Measurements from ENCODE around the gene KCNA4. TPM values are rescaled to one million over a fixed set of nuclear protein-coding genes. Genes with fewer than 3 reads are reported as not detected.
"Not testable (repeated sequence)": the region's sequence is repeated elsewhere in the genome, so short reads cannot be mapped to it uniquely, and the experiment has no call there.

The KCNA4 gene
- total RNA-seq, 1 experiment from 2014 or later = not detected

- BruUV-seq (replicated peaks) = no TSS peak
- TF ChIP-seq CTCF (conservative IDR thresholded peaks at IDR 0.05) = no peak
- TF ChIP-seq EZH2 (IDR thresholded peaks at IDR 0.05; ENCODE audit: low read depth) = no peak
- Histone ChIP-seq H3K36me3 (ENCODE audit: low read depth) (no peaks in the 10 kb centered on the region), H3K79me2 (ENCODE audit: low read depth) (no peaks in the 10 kb centered on the region), H3K27ac (no peak overlapping the region), H3F3A (ENCODE audit: insufficient read depth, low read depth) (no peaks in the 10 kb centered on the region), H3K27me3 (ENCODE audit: insufficient read depth, low read depth) (peaks cover 29% of the 10 kb centered on the region), H3K9me3 (ENCODE audit: insufficient read depth, low read depth) (no peaks in the 10 kb centered on the region), H3K4me1 (replicated peaks; ENCODE audit: insufficient read depth) (no peaks in the 10 kb centered on the region), H4K20me1 (ENCODE audit: insufficient read depth) (no peaks in the 10 kb centered on the region), H3K9me2 (ENCODE audit: insufficient read depth) (no peaks in the 10 kb centered on the region), H3K4me3 (no peak overlapping the region), H2AFZ (no peak overlapping the region), H3K4me2 (no peak overlapping the region)
- POLR2A ChIA-PET (ENCODE audit: unreplicated experiment) = no interaction called here
- CTCF ChIA-PET = no interaction called here
- DNase-seq = no peak
- intact Hi-C loops (cut with micrococcal nuclease; ENCODE audit: unreplicated experiment) = no loop called here
These were observed 38.3 kb downstream of the KCNA4 start for GRCh38 chr11:29978549-29978948.

DNA sequence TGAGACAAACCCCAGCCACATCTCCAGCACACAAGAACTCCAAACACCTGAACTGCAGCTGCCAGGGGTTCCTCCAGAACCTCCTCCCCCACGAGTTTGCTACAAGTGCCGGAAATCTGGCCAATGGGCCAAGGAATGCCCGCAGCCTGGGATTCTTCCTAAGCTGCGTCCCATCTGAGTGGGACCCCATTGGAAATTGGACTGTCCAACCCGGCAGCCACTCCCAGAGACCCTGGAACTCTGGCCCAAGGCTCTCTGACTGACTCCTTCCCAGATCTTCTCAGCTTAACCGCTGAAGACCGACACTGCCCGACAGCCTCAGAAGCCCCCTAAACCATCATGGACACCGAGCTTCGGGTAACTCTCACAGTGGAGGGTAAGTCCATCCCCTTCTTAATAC is 41.2 kb downstream of the KCNA4 start:
- peaks cover 32% of the 10 kb centered on the region for H3K27me3 ChIP-seq (ENCODE audit: insufficient read depth, low read depth)
- H3K36me3 ChIP-seq (ENCODE audit: low read depth); H3K9me2 ChIP-seq (ENCODE audit: insufficient read depth); H3K4me3 ChIP-seq; POLR2A ChIA-PET (ENCODE audit: unreplicated experiment); CTCF ChIA-PET; H4K20me1 ChIP-seq (ENCODE audit: insufficient read depth); intact Hi-C loops (cut with micrococcal nuclease; ENCODE audit: unreplicated experiment); H3K79me2 ChIP-seq (ENCODE audit: low read depth); H3K4me2 ChIP-seq; H3K27ac ChIP-seq; DNase-seq; BruUV-seq (replicated peaks); H3K4me1 ChIP-seq (replicated peaks; ENCODE audit: insufficient read depth); H3F3A ChIP-seq (ENCODE audit: insufficient read depth, low read depth); H2AFZ ChIP-seq; H3K9me3 ChIP-seq (ENCODE audit: insufficient read depth, low read depth): not testable (repeated sequence)

DNA sequence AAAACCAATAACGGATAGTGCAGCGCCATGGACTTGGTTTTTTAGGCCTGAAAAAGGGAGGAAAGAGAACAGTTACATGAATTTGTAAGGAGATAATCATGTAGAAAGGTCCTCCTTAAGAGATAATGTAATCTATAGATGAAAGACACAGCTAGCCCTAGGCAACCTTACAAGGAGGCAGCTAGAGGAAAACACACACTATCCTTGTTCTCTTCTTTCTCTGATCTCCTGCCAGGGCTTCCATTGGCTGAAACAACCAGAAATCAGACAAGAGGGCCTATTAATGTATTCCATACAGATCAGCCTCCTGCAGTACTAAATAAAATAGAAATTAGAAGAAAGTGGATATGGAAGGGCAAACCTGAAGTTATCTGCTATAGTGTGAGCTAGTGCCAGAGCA is 53.0 kb downstream of the KCNA4 start:
- Histone ChIP-seq H3K4me3 (no peak overlapping the region), H3K9me3 (ENCODE audit: insufficient read depth, low read depth) (no peaks in the 10 kb centered on the region), H3K9me2 (ENCODE audit: insufficient read depth) (no peaks in the 10 kb centered on the region), H3K27me3 (ENCODE audit: insufficient read depth, low read depth) (no peaks in the 10 kb centered on the region), H3K4me1 (replicated peaks; ENCODE audit: insufficient read depth) (no peaks in the 10 kb centered on the region), H4K20me1 (ENCODE audit: insufficient read depth) (no peaks in the 10 kb centered on the region), H3K79me2 (ENCODE audit: low read depth) (no peaks in the 10 kb centered on the region), H3K4me2 (no peak overlapping the region), H3K27ac (no peak overlapping the region), H3K36me3 (ENCODE audit: low read depth) (no peaks in the 10 kb centered on the region), H3F3A (ENCODE audit: insufficient read depth, low read depth) (no peaks in the 10 kb centered on the region), H2AFZ (no peak overlapping the region)
- no TSS peak for BruUV-seq (replicated peaks)
- intact Hi-C loops (cut with micrococcal nuclease; ENCODE audit: unreplicated experiment) = no loop called here
- no peak for TF ChIP-seq EZH2 (IDR thresholded peaks at IDR 0.05; ENCODE audit: low read depth)
- TF ChIP-seq CTCF (conservative IDR thresholded peaks at IDR 0.05) = no peak
- CTCF ChIA-PET = no interaction called here
- no peak for DNase-seq
- POLR2A ChIA-PET (ENCODE audit: unreplicated experiment) = no interaction called here

DNA sequence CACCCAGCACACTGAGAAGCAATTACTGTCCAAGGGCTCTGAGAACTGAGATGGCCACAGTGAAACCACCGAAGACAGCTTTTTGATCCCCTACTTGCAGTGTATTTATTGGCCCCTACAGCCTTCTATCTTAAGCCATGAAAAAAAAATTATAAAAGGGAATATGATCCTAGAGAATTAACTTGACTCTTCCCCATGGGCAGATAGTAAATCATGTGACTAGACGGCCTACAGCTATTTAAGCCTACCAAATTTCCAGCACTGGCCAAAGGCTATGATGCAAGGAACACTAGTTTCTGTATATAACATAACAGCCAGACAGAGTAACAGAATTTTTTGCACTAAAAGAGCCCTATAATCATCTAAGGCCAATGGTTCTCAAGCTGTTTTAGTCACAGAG is 53.8 kb downstream of the KCNA4 start:
- CTCF ChIA-PET = no interaction called here

More for the DNA sequence above, 53.8 kb downstream of the KCNA4 start:
- no peak for DNase-seq
- Histone ChIP-seq H4K20me1 (ENCODE audit: insufficient read depth) (no peaks in the 10 kb centered on the region), H3K27me3 (ENCODE audit: insufficient read depth, low read depth) (no peaks in the 10 kb centered on the region), H3K9me2 (ENCODE audit: insufficient read depth) (no peaks in the 10 kb centered on the region), H3F3A (ENCODE audit: insufficient read depth, low read depth) (no peaks in the 10 kb centered on the region), H3K9me3 (ENCODE audit: insufficient read depth, low read depth) (no peaks in the 10 kb centered on the region), H3K4me2 (no peak overlapping the region), H3K4me1 (replicated peaks; ENCODE audit: insufficient read depth) (no peaks in the 10 kb centered on the region), H2AFZ (no peak overlapping the region), H3K79me2 (ENCODE audit: low read depth) (no peaks in the 10 kb centered on the region), H3K36me3 (ENCODE audit: low read depth) (no peaks in the 10 kb centered on the region), H3K4me3 (no peak overlapping the region), H3K27ac (no peak overlapping the region)
- intact Hi-C loops (cut with micrococcal nuclease; ENCODE audit: unreplicated experiment) = no loop called here
- BruUV-seq (replicated peaks) = no TSS peak
- no peak for TF ChIP-seq EZH2 (IDR thresholded peaks at IDR 0.05; ENCODE audit: low read depth)
- no peak for TF ChIP-seq CTCF (conservative IDR thresholded peaks at IDR 0.05)
- POLR2A ChIA-PET (ENCODE audit: unreplicated experiment) = no interaction called here

All from PC-9 (cell line).